HFFc6 (cell line): Measurements from ENCODE around the gene ZNF100. TPM values are rescaled to one million over a fixed set of nuclear protein-coding genes. Genes with fewer than 3 reads are reported as not detected.

ENCODE experiments used
- total RNA-seq, 6 experiments: library from RNA; stranded (reverse); fragmentation: NEBNext Ultra II Directional; extraction: Animal tissue kit (Norgen Biotek cat#: 25700); gene quantifications; 2 replicates in 1 of 6; 3 replicates in 5 of 6; pipeline ENCODE4 v1.2.3, GENCODE V29; 2021

ZNF100 gene
- total RNA-seq, 6 experiments from 2014 or later = 2.8 to 6.2 (median 5.3) TPM

Other genes with a start within 250 kb of the ZNF100 start
- gene ZNF43, start 68.6 kb upstream of the ZNF100 start, total RNA-seq = 1 to 10 TPM; 3.5 to 4.4 (median 3.9) TPM
- gene ZNF208, start 243.4 kb upstream of the ZNF100 start, total RNA-seq = under 1 TPM in 3 of 6 experiments, not detected in 3; 0.08 to 0.16 (median 0.14) TPM